Body of pancreas (tissue), 4 donors: Measurements from ENCODE around the gene MLLT10.

ENCODE experiments used
- POLR2A ChIP-seq, 3 donors: fragments of 450-650 bp; IDR thresholded peaks; one replicate each; pipeline ENCODE4 v1.6.1; 2016; ENCODE audit warnings: antibody characterized with exemption in 3 of 3, mild to moderate bottlenecking in 2 of 3
- TF ChIP-seq, protein P1 (sequence below), 7 experiments: fragments of 450-650 bp in 4 of 7; fragments of 200-600 bp in 3 of 7; sonication (generic) in 3 of 7; IDR thresholded peaks; one replicate each; pipeline ENCODE4 v1.5.1; 2016 to 2019; ENCODE audit warnings: antibody characterized with exemption in 7 of 7

- TF ChIP-seq, protein P1, sequence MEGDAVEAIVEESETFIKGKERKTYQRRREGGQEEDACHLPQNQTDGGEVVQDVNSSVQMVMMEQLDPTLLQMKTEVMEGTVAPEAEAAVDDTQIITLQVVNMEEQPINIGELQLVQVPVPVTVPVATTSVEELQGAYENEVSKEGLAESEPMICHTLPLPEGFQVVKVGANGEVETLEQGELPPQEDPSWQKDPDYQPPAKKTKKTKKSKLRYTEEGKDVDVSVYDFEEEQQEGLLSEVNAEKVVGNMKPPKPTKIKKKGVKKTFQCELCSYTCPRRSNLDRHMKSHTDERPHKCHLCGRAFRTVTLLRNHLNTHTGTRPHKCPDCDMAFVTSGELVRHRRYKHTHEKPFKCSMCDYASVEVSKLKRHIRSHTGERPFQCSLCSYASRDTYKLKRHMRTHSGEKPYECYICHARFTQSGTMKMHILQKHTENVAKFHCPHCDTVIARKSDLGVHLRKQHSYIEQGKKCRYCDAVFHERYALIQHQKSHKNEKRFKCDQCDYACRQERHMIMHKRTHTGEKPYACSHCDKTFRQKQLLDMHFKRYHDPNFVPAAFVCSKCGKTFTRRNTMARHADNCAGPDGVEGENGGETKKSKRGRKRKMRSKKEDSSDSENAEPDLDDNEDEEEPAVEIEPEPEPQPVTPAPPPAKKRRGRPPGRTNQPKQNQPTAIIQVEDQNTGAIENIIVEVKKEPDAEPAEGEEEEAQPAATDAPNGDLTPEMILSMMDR (IDR thresholded peaks at IDR 0.05) = no peak
- TF ChIP-seq POLR2A (IDR thresholded peaks at IDR 0.05) = no peak
These were observed 159.4 kb downstream of the MLLT10 start for GRCh38 chr10:21693418-21693817.
